IMR-90 (cell line): Measurements from ENCODE around the gene KIF16B. TPM values are rescaled to one million over a fixed set of nuclear protein-coding genes. Genes with fewer than 3 reads are reported as not detected.

Source experiments
- ATAC-seq: fragments of 200-7000 bp; cut with Tn5 transposase; 2 replicates; pipeline ENCODE4 v1.9.1; 2020; ENCODE audit warnings: low read depth, mild to moderate bottlenecking, moderate library complexity
- BruUV-seq: library from RNA; stranded (reverse); fragments of 400-500 nt; replicated peaks from 2 replicates; lab custom pipeline; 2021; lab: Mats Ljungman, UMichigan
- CTCF ChIA-PET: fragments of 300-600 bp; formaldehyde crosslinking; extraction: SDS; loops from one replicate; lab custom pipeline; 2021; ENCODE audit warnings: antibody characterized with exemption; lab: Yijun Ruan, JAX
- POLR2A ChIA-PET: fragments of 300-600 bp; sonication (Branson Sonifier 250); formaldehyde crosslinking; loops from one replicate; lab custom pipeline; 2022; ENCODE audit warnings: antibody characterized with exemption; ENCODE audit not compliant: unreplicated experiment; lab: Charles Lee
- DNase-seq: peaks from one replicate; pipeline ENCODE4 v3.0.0; 2013
- H2AFZ ChIP-seq: replicated peaks from 2 replicates; pipeline ENCODE3; 2013; ENCODE audit warnings: low read length, mild to moderate bottlenecking; ENCODE audit not compliant: poor library complexity
- H2AK5ac ChIP-seq: 2 replicates; pipeline ENCODE4 v1.6.1; 2013; ENCODE audit warnings: low read depth, low read length, inconsistent platforms
- H2AK9ac ChIP-seq: replicated peaks from 2 replicates; pipeline ENCODE3; 2013; ENCODE audit warnings: mild to moderate bottlenecking, low read depth, low read length, moderate library complexity; ENCODE audit not compliant: poor library complexity
- H2BK120ac ChIP-seq: 2 replicates; pipeline ENCODE4 v1.6.1; 2013; ENCODE audit warnings: low read depth, low read length, inconsistent platforms
- H2BK15ac ChIP-seq: 3 replicates; pipeline ENCODE4 v1.6.1; 2013; ENCODE audit warnings: low read depth, low read length, inconsistent platforms
- H2BK20ac ChIP-seq: 2 replicates; pipeline ENCODE4 v1.6.1; 2013; ENCODE audit warnings: low read depth, mild to moderate bottlenecking, inconsistent platforms, low read length, moderate library complexity
- H2BK5ac ChIP-seq: 2 replicates; pipeline ENCODE4 v1.6.1; 2013; ENCODE audit warnings: mild to moderate bottlenecking, low read depth, low read length, inconsistent platforms; ENCODE audit not compliant: poor library complexity, severe bottlenecking
- H3K14ac ChIP-seq: replicated peaks from 2 replicates; pipeline ENCODE4 v1.6.1; 2013; ENCODE audit warnings: low read depth, low read length, inconsistent platforms
- H3K18ac ChIP-seq: 2 replicates; pipeline ENCODE4 v1.6.1; 2013; ENCODE audit warnings: low read depth, low read length, control low read depth
- H3K23ac ChIP-seq: 2 replicates; pipeline ENCODE4 v1.6.1; 2013; ENCODE audit warnings: low read depth, low read length, inconsistent platforms
- H3K27ac ChIP-seq: 2 replicates; pipeline ENCODE4 v1.5.1; 2013; ENCODE audit warnings: mild to moderate bottlenecking, control low read depth, low read length; ENCODE audit not compliant: insufficient read depth
- H3K27me3 ChIP-seq: 2 replicates; pipeline ENCODE4 v1.6.1; 2013; ENCODE audit warnings: low read length; ENCODE audit not compliant: control insufficient read depth, insufficient read depth
- H3K36me3 ChIP-seq: 2 replicates; pipeline ENCODE4 v1.6.1; 2013; ENCODE audit warnings: low read length, mixed read lengths; ENCODE audit not compliant: control insufficient read depth, insufficient read depth
- H3K4ac ChIP-seq: 2 replicates; pipeline ENCODE4 v1.6.1; 2013; ENCODE audit warnings: low read depth, low read length, inconsistent platforms
- H3K4me1 ChIP-seq: 2 replicates; pipeline ENCODE4 v1.6.1; 2013; ENCODE audit warnings: low read length, mixed read lengths; ENCODE audit not compliant: control insufficient read depth, insufficient read depth
- H3K4me2 ChIP-seq: 2 replicates; pipeline ENCODE4 v1.6.1; 2013; ENCODE audit warnings: low read depth, mild to moderate bottlenecking, control low read depth, low read length, moderate library complexity
- H3K4me3 ChIP-seq: 2 replicates; pipeline ENCODE4 v1.5.1; 2013; ENCODE audit warnings: low read depth, mild to moderate bottlenecking, control low read depth, low read length, moderate library complexity; ENCODE audit not compliant: insufficient read depth
- H3K56ac ChIP-seq: 2 replicates; pipeline ENCODE4 v1.6.1; 2013; ENCODE audit warnings: low read length, inconsistent platforms; ENCODE audit not compliant: insufficient read depth; ENCODE audit errors: extremely low read depth
- H3K79me1 ChIP-seq, 2 experiments: 2 replicates each; pipeline ENCODE4 v1.6.1; 2013; ENCODE audit warnings: low read length in 2 of 2, inconsistent platforms in 1 of 2, low read depth in 1 of 2
- H3K9ac ChIP-seq: 2 replicates; pipeline ENCODE4 v1.6.1; 2013; ENCODE audit warnings: low read depth, low read length, control low read depth
- H3K9me1 ChIP-seq: 2 replicates; pipeline ENCODE4 v1.6.1; 2013; ENCODE audit warnings: low read length, inconsistent platforms; ENCODE audit not compliant: insufficient read depth
- H3K9me3 ChIP-seq: 2 replicates; pipeline ENCODE4 v1.6.1; 2013; ENCODE audit warnings: low read length; ENCODE audit not compliant: control insufficient read depth, insufficient read depth
- H4K20me1 ChIP-seq: 2 replicates; pipeline ENCODE4 v1.6.1; 2013; ENCODE audit warnings: low read length, inconsistent platforms; ENCODE audit not compliant: insufficient read depth
- H4K5ac ChIP-seq: 2 replicates; pipeline ENCODE4 v1.6.1; 2013; ENCODE audit warnings: mild to moderate bottlenecking, low read depth, low read length, control low read depth
- H4K8ac ChIP-seq, 2 experiments: 2 replicates each; pipeline ENCODE4 v1.6.1; 2013; ENCODE audit warnings: low read depth in 2 of 2, low read length in 2 of 2, control low read depth in 1 of 2, inconsistent platforms in 1 of 2
- H4K91ac ChIP-seq: 2 replicates; pipeline ENCODE4 v1.6.1; 2013; ENCODE audit warnings: low read depth, low read length, inconsistent platforms; ENCODE audit not compliant: insufficient read depth
- CEBPB ChIP-seq: IDR thresholded peaks from 2 replicates; pipeline ENCODE4 v1.6.1; 2012; ENCODE audit warnings: low read depth, low read length, improper control_type of control experiment
- ELK1 ChIP-seq: fragments of 150-350 bp; IDR thresholded peaks from 2 replicates; pipeline ENCODE4 v1.6.1; 2016; ENCODE audit warnings: low read depth, mild to moderate bottlenecking, low read length, moderate library complexity, borderline replicate concordance
- FOS ChIP-seq: fragments of 150-350 bp; IDR thresholded peaks from 2 replicates; pipeline ENCODE4 v1.6.1; 2016; ENCODE audit warnings: low read depth, low read length
- MAZ ChIP-seq: IDR thresholded peaks from 2 replicates; pipeline ENCODE4 v1.6.1; 2012; ENCODE audit warnings: low read depth, mild to moderate bottlenecking, low read length, improper control_type of control experiment, moderate library complexity, borderline replicate concordance
- NFE2L2 ChIP-seq: fragments of 150-350 bp; IDR thresholded peaks from 2 replicates; pipeline ENCODE4 v1.6.1; 2016; ENCODE audit warnings: low read depth, mild to moderate bottlenecking, low read length
- POLR2A ChIP-seq: IDR thresholded peaks from 2 replicates; pipeline ENCODE4 v1.6.1; 2012; ENCODE audit warnings: mild to moderate bottlenecking, low read depth, low read length
- RFX5 ChIP-seq: IDR thresholded peaks from 2 replicates; pipeline ENCODE4 v1.8.0; 2012; ENCODE audit warnings: low read depth, mild to moderate bottlenecking, low read length, moderate library complexity
- USF2 ChIP-seq: fragments of 150-350 bp; IDR thresholded peaks from 2 replicates; pipeline ENCODE4 v1.6.1; 2017; ENCODE audit warnings: mild to moderate bottlenecking, antibody characterized with exemption, low read length, low read depth
- WGBS, 2 experiments: methylation state at CpG; one replicate each; pipeline versions ENCODE4 v1.1.5 to v1.1.7; 2013; ENCODE audit warnings: missing lambda C conversion rate in 2 of 2; ENCODE audit not compliant: insufficient read length in 1 of 2; ENCODE audit errors: extremely low coverage in 2 of 2; 5-methylcytosine and 5-hydroxymethylcytosine counted together
- dilution Hi-C: fragments of 300-500 bp; cut with HindIII; formaldehyde crosslinking; loops from one replicate; pipeline ENCODE4 v1.14.3; 2018; ENCODE audit warnings: low sequenced_read_pairs; ENCODE audit not compliant: unreplicated experiment
- in situ Hi-C: fragments of 300-500 bp; cut with MboI; formaldehyde crosslinking; loops from 3 replicates; pipeline ENCODE4 v1.14.3; 2019; ENCODE audit warnings: low sequenced_read_pairs, inconsistent platforms, mixed read lengths
- intact Hi-C: fragments of 100-400 bp; cut with micrococcal nuclease; formaldehyde crosslinking; loops from 2 replicates; pipeline ENCODE4 v1.10.0; 2022
- polyA plus RNA-seq, 3 experiments: library from polyadenylated mRNA; depleted of rRNA; stranded (reverse); fragments of >200 nt; gene quantifications; 2 replicates each; pipeline ENCODE4 v1.2.3, GENCODE V29; 2012; ENCODE audit warnings: low replicate concordance in 1 of 3
- total RNA-seq: library from RNA; depleted of rRNA; stranded (reverse); fragments of >200 nt; gene quantifications from 2 replicates; pipeline ENCODE4 v1.2.3, GENCODE V29; 2012
- TF ChIP-seq, protein P1 (sequence below): conservative IDR thresholded peaks from 2 replicates; pipeline ENCODE4 v1.5.1; 2012; ENCODE audit warnings: mild to moderate bottlenecking, low read depth, low read length, improper control_type of control experiment

KIF16B gene
- total and polyA plus RNA-seq, 2 of the 4 experiments (the other 2 are of a cell fraction): 4.7 to 10.0 TPM

GRCh38 chr20:16263582-16263981, 309.7 kb downstream of the KIF16B start:
- CTCF ChIA-PET: no interaction called here
- in situ Hi-C loops: no loop called here

More at GRCh38 chr20:16263582-16263981, 309.7 kb downstream of the KIF16B start:
- ATAC-seq (no peak), DNase-seq (no peak)
- Histone ChIP-seq H3K18ac (no peak overlapping the region), H3K4me2 (no peak overlapping the region), H2AK5ac (no peak overlapping the region), H2BK20ac (no peak overlapping the region), H4K5ac (no peak overlapping the region), H3K27me3 (no peaks in the 10 kb centered on the region), H2BK15ac (no peak overlapping the region), H3K4me3 (no peak overlapping the region), H3K4me1 (no peaks in the 10 kb centered on the region), H2BK5ac (no peak overlapping the region), H4K91ac (no peak overlapping the region), H3K9me1 (no peaks in the 10 kb centered on the region), H2AK9ac (no peak overlapping the region), H3K4ac (no peak overlapping the region), H3K27ac (no peak overlapping the region), H3K9ac (no peak overlapping the region), H3K79me1 (no peaks in the 10 kb centered on the region), H2AFZ (no peak overlapping the region), H4K8ac (no peak overlapping the region), H3K9me3 (no peaks in the 10 kb centered on the region), H3K56ac (no peak overlapping the region), H3K14ac (no peak overlapping the region), H3K36me3 (no peaks in the 10 kb centered on the region), H3K23ac (no peak overlapping the region), H4K20me1 (no peaks in the 10 kb centered on the region), H2BK120ac (no peak overlapping the region)
- POLR2A ChIA-PET: no interaction called here
- intact Hi-C loops: no loop called here
- TF ChIP-seq CEBPB (no peak), FOS (no peak), NFE2L2 (no peak), MAZ (no peak), RFX5 (no peak), POLR2A (no peak), USF2 (no peak), ELK1 (no peak)
- TF ChIP-seq, protein P1, sequence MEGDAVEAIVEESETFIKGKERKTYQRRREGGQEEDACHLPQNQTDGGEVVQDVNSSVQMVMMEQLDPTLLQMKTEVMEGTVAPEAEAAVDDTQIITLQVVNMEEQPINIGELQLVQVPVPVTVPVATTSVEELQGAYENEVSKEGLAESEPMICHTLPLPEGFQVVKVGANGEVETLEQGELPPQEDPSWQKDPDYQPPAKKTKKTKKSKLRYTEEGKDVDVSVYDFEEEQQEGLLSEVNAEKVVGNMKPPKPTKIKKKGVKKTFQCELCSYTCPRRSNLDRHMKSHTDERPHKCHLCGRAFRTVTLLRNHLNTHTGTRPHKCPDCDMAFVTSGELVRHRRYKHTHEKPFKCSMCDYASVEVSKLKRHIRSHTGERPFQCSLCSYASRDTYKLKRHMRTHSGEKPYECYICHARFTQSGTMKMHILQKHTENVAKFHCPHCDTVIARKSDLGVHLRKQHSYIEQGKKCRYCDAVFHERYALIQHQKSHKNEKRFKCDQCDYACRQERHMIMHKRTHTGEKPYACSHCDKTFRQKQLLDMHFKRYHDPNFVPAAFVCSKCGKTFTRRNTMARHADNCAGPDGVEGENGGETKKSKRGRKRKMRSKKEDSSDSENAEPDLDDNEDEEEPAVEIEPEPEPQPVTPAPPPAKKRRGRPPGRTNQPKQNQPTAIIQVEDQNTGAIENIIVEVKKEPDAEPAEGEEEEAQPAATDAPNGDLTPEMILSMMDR: no peak
- no TSS peak for BruUV-seq
- dilution Hi-C loops: no loop called here
- no CpG with 5 or more reads among the region's 2 CpGs for WGBS, 2 experiments
